H54 (cell line): Measurements from ENCODE around the gene ZNF888.
A peak's percentile ranks its signal among the peaks of the same experiment; 100 is the strongest.
"Not testable (repeated sequence)": the region's sequence is repeated elsewhere in the genome, so short reads cannot be mapped to it uniquely, and the experiment has no call there.

Experiments used
- DNase-seq: peaks from one replicate; pipeline ENCODE4 v3.0.0; 2011; ENCODE audit warnings: low spot score, mixed read lengths; ENCODE audit not compliant: insufficient read length
- FAIRE-seq: peaks from 3 replicates; lab custom pipeline; 2011; peaks lifted over from hg19 to GRCh38; lab: Jason Lieb, UNC
- POLR2A ChIP-seq: IDR thresholded peaks from 2 replicates; pipeline ENCODE4 v1.6.1; 2011; ENCODE audit warnings: low read depth, mild to moderate bottlenecking, low read length

The ZNF888 gene

GRCh38 chr19:52910648-52911047, 12.6 kb downstream of the ZNF888 start:
- no peak for TF ChIP-seq POLR2A
- no peak for FAIRE-seq
- no peak for DNase-seq

DNA sequence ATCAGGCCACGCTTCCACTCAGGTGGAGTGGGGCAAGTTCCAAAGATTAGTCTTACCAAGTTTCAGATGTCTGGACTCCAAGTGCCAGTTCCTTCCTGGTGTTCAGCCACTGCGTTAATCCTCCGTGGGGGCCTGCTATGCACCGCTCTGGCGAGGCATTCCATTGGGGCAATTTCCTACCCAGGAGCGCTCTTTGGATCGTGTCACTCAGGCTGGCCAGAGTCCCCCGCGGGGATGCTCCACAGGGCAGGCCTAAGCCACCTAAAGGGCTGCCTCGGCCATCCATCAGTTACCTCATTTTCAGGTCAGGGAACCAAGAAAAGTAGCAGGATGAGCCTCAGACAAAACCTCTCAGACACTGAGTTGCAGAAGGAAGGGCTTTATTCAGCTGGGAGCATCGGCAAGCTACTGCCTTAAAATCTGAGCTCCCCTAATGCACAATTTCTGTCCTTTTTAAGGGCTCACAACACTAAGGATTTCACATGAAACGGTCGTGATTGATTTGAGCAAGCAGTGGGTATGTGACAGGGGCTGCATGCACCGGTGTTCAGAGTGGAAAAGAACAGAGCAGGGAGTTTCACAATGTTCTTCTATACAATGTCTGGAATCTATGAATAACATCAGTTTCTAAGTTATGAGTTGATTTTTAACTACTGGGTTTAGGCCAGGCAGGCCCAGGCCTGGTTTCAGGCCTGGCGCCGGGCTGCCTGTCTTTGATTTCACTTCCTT, 19.0 kb downstream of the ZNF888 start:
- DNase-seq, FAIRE-seq: not testable (repeated sequence)

- no peak for TF ChIP-seq POLR2A
- FAIRE-seq (no peak), DNase-seq (no peak)
Measured at GRCh38 chr19:52901842-52902241, 21.4 kb downstream of the ZNF888 start.

DNA sequence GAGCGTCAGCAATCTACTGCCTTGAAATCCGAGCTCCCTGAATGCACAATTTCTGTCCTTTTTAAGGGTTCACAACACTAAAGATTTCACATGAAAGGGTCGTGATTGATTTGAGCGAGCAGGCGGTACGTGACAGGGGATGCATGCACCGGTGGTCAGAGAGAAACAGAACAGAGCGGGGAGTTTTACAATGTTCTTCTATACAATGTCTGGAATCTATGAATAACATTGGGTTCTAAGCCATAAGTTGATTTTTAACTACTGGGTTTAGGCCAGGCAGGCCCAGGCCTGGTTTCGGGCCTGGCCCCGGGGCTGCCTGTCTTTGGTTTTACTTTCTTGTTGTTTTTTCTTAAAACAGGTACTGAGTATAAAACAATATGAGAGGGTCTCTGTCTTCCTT, 24.6 kb downstream of the ZNF888 start:
- not testable (repeated sequence) for FAIRE-seq, DNase-seq

GRCh38 chr19:52898101-52898500, 25.1 kb downstream of the ZNF888 start:
- no peak for TF ChIP-seq POLR2A
- DNase-seq (no peak), FAIRE-seq (no peak)

GRCh38 chr19:52897138-52897935, 25.9 kb downstream of the ZNF888 start, which contains the start of gene ZNF320:
Gene ZNF320, minus strand, starts transcription at chr19:52897635. Its CDS starts 7,380 bp downstream, at chr19:52890255.
- DNase-seq (peak; percentile 99), FAIRE-seq (peak; percentile 87)
- peak; percentile 92 for TF ChIP-seq POLR2A

- TF ChIP-seq POLR2A, result no peak
- DNase-seq (peak; percentile 48), FAIRE-seq (no peak)
Measured at GRCh38 chr19:52896431-52897137, 26.6 kb downstream of the ZNF888 start.

DNA sequence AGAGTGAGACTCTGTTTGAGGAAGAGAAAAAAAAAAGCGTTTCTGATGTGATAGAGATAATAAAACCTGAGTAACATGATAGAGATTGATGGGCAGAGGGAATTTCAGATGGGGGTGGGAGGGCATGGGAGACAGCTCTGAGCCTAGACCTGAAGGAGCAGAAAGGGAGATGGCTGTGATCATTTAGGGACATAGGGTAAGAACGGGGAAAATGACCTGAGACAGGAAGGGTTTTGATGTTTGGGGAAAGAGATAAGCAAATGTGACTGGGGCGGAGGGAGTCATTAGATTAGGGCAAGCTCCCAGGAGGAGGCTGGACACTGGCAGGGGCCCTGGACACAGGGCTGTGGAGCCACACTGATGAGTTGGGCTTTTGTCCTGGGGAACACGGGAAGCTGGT, 31.9 kb downstream of the ZNF888 start:
- TF ChIP-seq POLR2A, result no peak
- no peak for DNase-seq
- no peak for FAIRE-seq

- TF ChIP-seq POLR2A, result no peak
- FAIRE-seq (no peak), DNase-seq (no peak)
Measured at GRCh38 chr19:52889931-52890330, 33.3 kb downstream of the ZNF888 start.

DNA sequence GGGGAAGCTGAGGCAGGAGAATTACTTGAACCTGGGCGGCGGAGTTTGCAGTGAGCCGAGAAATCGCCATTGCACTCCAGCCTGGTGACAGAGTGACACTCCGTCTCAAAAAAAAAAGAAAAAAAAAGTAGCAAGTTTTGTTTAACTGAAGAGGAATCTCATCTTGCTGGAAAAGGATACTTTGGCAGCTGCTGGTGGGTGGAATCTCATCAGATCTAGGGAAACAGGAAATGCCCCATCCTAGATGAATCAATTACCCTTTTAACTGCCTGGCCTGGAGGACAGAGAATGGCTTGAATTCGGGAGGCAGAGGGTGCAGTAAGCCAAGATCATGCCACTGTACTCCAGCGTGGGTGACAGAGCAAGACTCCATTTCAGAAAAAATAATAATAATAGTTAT, 34.2 kb downstream of the ZNF888 start:
- FAIRE-seq, result no peak
- no peak for DNase-seq

DNA sequence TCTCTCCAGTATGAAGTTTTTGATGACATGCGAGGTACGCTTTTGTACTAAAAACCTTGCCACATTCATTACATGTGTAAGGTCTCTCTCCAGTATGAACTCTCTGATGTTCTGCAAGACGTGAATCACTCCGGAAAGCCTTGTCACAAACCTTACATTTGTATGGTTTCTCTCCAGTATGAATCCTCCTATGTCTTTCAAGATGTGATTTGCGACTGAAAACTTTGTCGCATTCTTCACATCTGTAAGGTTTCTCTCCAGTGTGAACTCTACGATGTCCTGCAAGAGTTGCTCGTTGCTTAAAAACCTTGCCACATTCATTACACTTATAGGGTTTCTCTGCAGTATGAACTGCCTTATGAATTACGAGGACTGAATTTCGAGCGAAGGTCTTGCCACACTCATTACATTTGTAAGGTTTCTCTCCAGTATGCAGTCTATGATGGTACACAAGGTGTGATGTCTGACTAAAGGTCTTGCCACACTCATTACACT, 42.3 kb downstream of the ZNF888 start:
- DNase-seq (no peak), FAIRE-seq (no peak)
- TF ChIP-seq POLR2A, result no peak

More for the DNA sequence above, 34.2 kb downstream of the ZNF888 start:
- TF ChIP-seq POLR2A, result no peak

DNA sequence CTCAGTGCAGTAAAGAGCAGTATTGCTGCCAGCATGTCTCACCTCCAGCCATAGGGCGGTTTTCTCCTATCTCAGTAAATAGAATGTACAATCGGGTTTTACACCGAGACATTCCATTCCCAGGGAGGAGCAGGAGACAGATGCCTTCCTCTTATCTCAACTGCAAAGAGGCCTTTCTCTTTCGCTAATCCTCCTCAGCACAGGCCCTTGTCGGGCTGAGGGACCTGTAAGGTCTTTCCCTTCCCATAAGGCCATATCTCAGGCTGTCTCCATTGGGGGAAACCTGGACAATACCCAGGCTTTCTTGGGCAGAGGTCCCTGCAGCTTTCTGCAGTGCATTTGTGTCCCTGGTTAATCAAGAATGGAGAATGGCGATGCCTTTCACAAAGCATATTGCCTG, 50.2 kb downstream of the ZNF888 start:
- FAIRE-seq, DNase-seq: not testable (repeated sequence)

DNA sequence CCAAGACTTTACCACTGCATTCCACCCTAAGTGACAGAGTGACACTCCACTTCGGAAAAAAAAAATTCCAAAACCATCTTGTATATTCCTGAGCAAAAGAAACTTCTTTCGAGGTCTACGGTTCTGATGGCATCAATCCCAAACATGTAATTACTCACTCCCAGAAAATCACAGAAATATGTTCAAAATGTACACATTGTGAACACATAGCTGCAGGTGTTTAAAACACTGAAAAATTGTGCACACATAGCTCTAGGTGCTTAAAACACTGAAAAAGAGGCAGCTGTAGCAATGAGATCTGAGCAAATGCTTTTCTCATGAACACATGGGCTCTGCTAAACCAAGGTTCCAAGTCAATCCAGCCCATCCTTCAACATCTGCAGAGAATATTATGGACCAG, 51.8 kb downstream of the ZNF888 start:
- FAIRE-seq (no peak), DNase-seq (no peak)
- TF ChIP-seq POLR2A, result no peak

DNA sequence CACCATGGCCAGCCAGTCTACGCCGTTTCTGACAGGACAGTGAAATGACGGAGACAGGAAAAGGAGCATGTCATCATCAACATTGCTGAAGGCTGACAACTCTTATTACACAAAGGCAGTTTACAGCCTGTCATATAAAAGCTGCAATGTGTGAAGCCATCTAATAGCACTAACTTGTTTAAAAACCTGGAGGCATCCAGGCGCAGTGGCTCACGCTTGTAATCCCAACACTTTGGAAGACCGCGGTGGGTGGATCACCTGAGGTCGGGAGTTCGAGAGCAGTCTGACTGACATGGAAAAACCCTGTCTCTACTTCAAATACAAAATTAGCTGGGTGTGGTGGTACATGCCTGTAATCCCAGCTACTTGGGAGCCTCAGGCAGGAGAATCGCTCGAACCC, 55.2 kb downstream of the ZNF888 start:
- FAIRE-seq, DNase-seq: not testable (repeated sequence)
